Heart left ventricle (tissue), 16 donors: ENCODE measurements around the gene GRIN2D. TPM values are rescaled to one million over a fixed set of nuclear protein-coding genes. Genes with fewer than 3 reads are reported as not detected.
A peak's percentile ranks its signal among the peaks of the same experiment; 100 is the strongest.

Experiments
- ATAC-seq, 4 donors: fragments of 200-7000 bp; cut with Tn5 transposase; one replicate each; pipeline ENCODE4 v1.9.1; 2020 to 2022; ENCODE audit warnings: moderate library complexity in 4 of 4, mild to moderate bottlenecking in 3 of 4, moderate number of reproducible peaks in 1 of 4
- DNase-seq, 5 donors: peaks; one replicate each; pipeline ENCODE4 v3.0.0-alpha.2; 2020
- H3K27ac ChIP-seq, 12 donors: fragments of 200-600 bp; sonication (generic) in 4 of 12; one replicate each; pipeline versions ENCODE4 v1.5.0 to v1.8.0; 2016 to 2022; ENCODE audit warnings: mild to moderate bottlenecking in 2 of 12
- H3K27me3 ChIP-seq, 9 donors: fragments of 200-600 bp; sonication (generic) in 2 of 9; one replicate each; pipeline versions ENCODE4 v1.5.1 to v1.8.0; 2016 to 2022; ENCODE audit warnings: mild to moderate bottlenecking in 3 of 9
- H3K36me3 ChIP-seq, 9 donors: fragments of 200-600 bp; sonication (generic) in 2 of 9; one replicate each; pipeline versions ENCODE4 v1.5.0 to v1.8.0; 2018 to 2022; ENCODE audit warnings: mild to moderate bottlenecking in 2 of 9
- H3K4me1 ChIP-seq, 12 donors: fragments of 200-600 bp; sonication (generic) in 4 of 12; one replicate each; pipeline versions ENCODE4 v1.5.0 to v1.8.0; 2016 to 2022; ENCODE audit warnings: mild to moderate bottlenecking in 3 of 12
- H3K4me3 ChIP-seq, 12 donors: fragments of 200-600 bp; sonication (generic) in 4 of 12; one replicate each; pipeline versions ENCODE4 v1.5.0 to v1.8.0; 2017 to 2022; ENCODE audit warnings: mild to moderate bottlenecking in 9 of 12, moderate library complexity in 4 of 12
- H3K9me3 ChIP-seq, 12 donors: fragments of 200-600 bp; sonication (generic) in 4 of 12; one replicate each; pipeline versions ENCODE4 v1.5.0 to v1.8.0; 2016 to 2022; ENCODE audit warnings: mild to moderate bottlenecking in 1 of 12
- CTCF ChIP-seq, 12 donors: fragments of 200-600 bp; sonication (generic) in 4 of 12; IDR thresholded peaks; one replicate each; pipeline versions ENCODE4 v1.5.0 to v1.8.0; 2018 to 2022; ENCODE audit warnings: antibody characterized with exemption in 12 of 12, mild to moderate bottlenecking in 5 of 12
- POLR2A ChIP-seq, 2 donors: fragments of 450-650 bp; IDR thresholded peaks; one replicate each; pipeline ENCODE4 v1.6.1; 2017; ENCODE audit warnings: antibody characterized with exemption in 2 of 2, mild to moderate bottlenecking in 2 of 2, moderate library complexity in 2 of 2
- whole genome bisulfite sequencing, 4 donors: extraction: QIAGEN DNeasy Blood & Tissue Kit in 2 of 4; methylation state at CpG; one replicate each; pipeline versions ENCODE4 v1.1.5 to v1.1.7; 2013 to 2018; 5-methylcytosine and 5-hydroxymethylcytosine counted together
- intact Hi-C, 10 donors: fragments of 100-400 bp; cut with DNase I; formaldehyde crosslinking; loops; one replicate each; pipeline versions ENCODE4 v1.11.1 to v1.14.2; 2022
- polyA plus RNA-seq, 2 donors: library from polyadenylated mRNA; stranded (reverse); fragments of 200-250 nt; gene quantifications; one replicate each; pipeline ENCODE4 v1.2.3, GENCODE V29; 2013
- total RNA-seq, 9 donors: library from RNA; depleted of rRNA in 2 of 9; stranded (reverse); fragments of >200 nt in 2 of 9; fragmentation: NEBNext Ultra II Directional in 3 of 9; extraction: Animal tissue kit (Norgen Biotek cat#: 25700) in 3 of 9; gene quantifications; one replicate each; pipeline versions ENCODE4 v1.1.0 to v1.2.4, GENCODE V29; 2016 to 2023
- donor health status: ischemic (EF 13 %, LVEDD 7.1; RV severe dilation, severe dysfunction).
- donor health status: healthy with polysubstance abuse.
- donor health status: DM: no; HTN: yes; CAD: no.
- donor health status: DM: no; HTN: no; CAD: no.
- donor health status: ischemic (EF 25% LVEDD 6.9; RV normal size, moderate dysfunction).
- donor health status: ischemic (EF 25% LVEDD 5.7; RV mildly dilated, moderate dysfunction).
- donor health status: healthy.
- donor health status: DM: yes; HTN: yes; CAD: no.
- donor health status: ischemic (EF 35%, LVEDD 5.7; RV mildly dilated, moderate dysfunction).
- donor health status: nonischemic (EF 11% LVEDD 7.7; RV severe dilation, severe dysfunction).
- donor health status: DM: yes; HTN: yes; CAD: no.
- donor health status: PGD.
- donor health status: ischemic (EF 29% LVEDD 5.4; RV normal size, mild dysfunction).
- donor health status: nonischemic (EF 23%, LVEDD 6.1; RV moderate dilation, normal function).

The GRIN2D gene
- total and polyA plus RNA-seq, 11 donors = 0.14 to 1.6 (median 0.19) TPM

- WGBS, 4 donors = 68 to 70% (median 69%) methylated on average over 10 of the region's 10 CpGs
Observed at GRCh38 chr19:48364598-48365348, 28.7 kb upstream of the GRIN2D start.

GRCh38 chr19:48365602-48366001, 27.9 kb upstream of the GRIN2D start:
- H3K27me3 ChIP-seq = no peaks in the 10 kb centered on the region
- WGBS, 4 donors = 88 to 96% (median 94%) methylated on average over 8 to 11 of the region's 11 CpGs
- no peak overlapping the region for H3K27ac ChIP-seq
- intact Hi-C loops = loop anchor here in 1 of 10 donors (2.0 kb wide), 1 partner anchor 25 kb away; the partner anchor contains the start of gene KDELR1
- H3K4me3 ChIP-seq = no peak overlapping the region
- TF ChIP-seq CTCF (IDR thresholded peaks at IDR 0.05) (no peak), POLR2A (IDR thresholded peaks at IDR 0.05) (no peak)
- DNase-seq (no peak), ATAC-seq (no peak)
- H3K9me3 ChIP-seq = no peaks in the 10 kb centered on the region
- H3K36me3 ChIP-seq = peaks cover 0 to 4% (median 0%) of the 10 kb centered on the region in 9 donors
- peaks cover 0 to 18% (median 5%) of the 10 kb centered on the region in 12 donors for H3K4me1 ChIP-seq

More at GRCh38 chr19:48364598-48365348, 28.7 kb upstream of the GRIN2D start:
- H3K36me3 ChIP-seq = peaks cover 0 to 5% (median 1%) of the 10 kb centered on the region in 9 donors
- H3K4me3 ChIP-seq = peak overlapping the region in 9 of 12 donors; percentile 58 to 85 (median 70)
- intact Hi-C loops = loop anchor here in 3 of 10 donors (2.0 to 5.0 kb wide), 2 partner anchors 26 to 42 kb away; partner anchors contain the start of gene KDELR1 (in 1 of the 3)
- H3K4me1 ChIP-seq = peaks cover 0 to 18% (median 5%) of the 10 kb centered on the region in 12 donors
- no peak for TF ChIP-seq POLR2A (IDR thresholded peaks at IDR 0.05)
- no peak for TF ChIP-seq CTCF (IDR thresholded peaks at IDR 0.05)
- peak overlapping the region in 9 of 12 donors; percentile 26 to 100 (median 96) for H3K27ac ChIP-seq
- H3K9me3 ChIP-seq = no peaks in the 10 kb centered on the region
- no peak for DNase-seq
- ATAC-seq = no peak
- no peaks in the 10 kb centered on the region for H3K27me3 ChIP-seq

- H3K36me3 ChIP-seq = no peaks in the 10 kb centered on the region
- no peaks in the 10 kb centered on the region for H3K27me3 ChIP-seq
- WGBS, 4 donors = 59 to 76% (median 67%) methylated on average over 5 of the region's 5 CpGs
- H3K4me1 ChIP-seq = peaks cover 0 to 13% (median 5%) of the 10 kb centered on the region in 12 donors
- no peak for TF ChIP-seq POLR2A (IDR thresholded peaks at IDR 0.05)
- no peak for TF ChIP-seq CTCF (IDR thresholded peaks at IDR 0.05)
- H3K4me3 ChIP-seq = no peak overlapping the region
- intact Hi-C loops = no loop called here
- no peaks in the 10 kb centered on the region for H3K9me3 ChIP-seq
- DNase-seq (no peak), ATAC-seq (no peak)
- no peak overlapping the region for H3K27ac ChIP-seq
Observed at GRCh38 chr19:48367855-48368254, 25.6 kb upstream of the GRIN2D start.

GRCh38 chr19:48368936-48369335, 24.5 kb upstream of the GRIN2D start:
- TF ChIP-seq POLR2A (IDR thresholded peaks at IDR 0.05) (no peak), CTCF (IDR thresholded peaks at IDR 0.05) (no peak)
- intact Hi-C loops = no loop called here
- no peak for ATAC-seq
- H3K36me3 ChIP-seq = no peaks in the 10 kb centered on the region
- H3K4me1 ChIP-seq = peaks cover 0 to 7% (median 5%) of the 10 kb centered on the region in 12 donors
- no peaks in the 10 kb centered on the region for H3K9me3 ChIP-seq
- DNase-seq = peak in 1 of 5 donors; percentile 17
- no peak overlapping the region for H3K27ac ChIP-seq
- H3K27me3 ChIP-seq = no peaks in the 10 kb centered on the region
- H3K4me3 ChIP-seq = no peak overlapping the region
- 77 to 85% (median 80%) methylated on average over 13 to 14 of the region's 14 CpGs for WGBS, 4 donors
